ENCODE results near the gene ACVR1. TPM values are rescaled to one million over a fixed set of nuclear protein-coding genes. Genes with fewer than 3 reads are reported as not detected.

ACVR1 gene
- total and polyA plus RNA-seq, 2 of the 13 experiments (the other 11 are each of a cell fraction or from before 2014, with no cell fraction given): 2.3 to 5.4 TPM

DNA sequence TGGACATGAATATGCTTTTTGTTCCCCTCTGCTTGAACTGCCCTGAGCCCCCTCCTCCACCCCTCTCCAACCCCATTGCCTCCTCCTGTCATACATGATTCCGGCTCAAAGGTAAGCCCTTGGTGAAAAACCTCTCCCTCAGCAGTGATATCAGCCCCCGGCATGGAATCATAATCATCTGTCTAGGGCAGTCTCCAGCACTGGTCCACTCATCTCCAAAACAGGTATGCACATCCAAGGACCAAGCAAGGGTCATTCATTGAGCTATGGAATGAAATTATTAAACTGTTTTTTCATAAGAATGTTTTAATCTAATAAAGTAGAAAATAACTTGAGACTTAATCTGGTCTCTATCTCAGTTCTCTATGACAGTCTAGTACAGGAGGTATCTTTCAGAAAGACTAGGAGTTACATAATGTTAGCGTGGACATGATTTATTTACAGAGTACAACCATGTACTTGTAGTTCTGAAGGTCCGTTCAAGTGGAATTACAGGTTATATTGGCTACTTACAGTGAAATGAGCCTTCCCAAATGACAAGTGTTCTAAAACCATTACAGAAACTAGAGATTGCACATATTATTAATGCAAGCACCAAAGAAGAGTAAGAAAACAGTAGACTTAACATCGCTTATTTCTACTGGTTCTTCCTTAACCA, 75.2 kb downstream of the ACVR1 start:
- no peak for FAIRE-seq
- no TSS peak for BruUV-seq (replicated peaks)
- WGBS (ENCODE audit: low lambda C conversion rate): 97% methylated on average over 5 of the region's 5 CpGs
- Histone ChIP-seq H3K27ac (ENCODE audit: extremely low read length, insufficient read depth, low read length) (no peak overlapping the region), H4K20me1 (ENCODE audit: insufficient read depth, low read length) (no peaks in the 10 kb centered on the region), H3K4me2 (ENCODE audit: low read depth, low read length) (no peak overlapping the region), H3K27me3 (ENCODE audit: control insufficient read depth in 1 of 2, insufficient read depth in 2 of 2, low read length in 2 of 2) (no peaks in the 10 kb centered on the region), H3K9me3 (ENCODE audit: low read length) (no peaks in the 10 kb centered on the region), H2AFZ (ENCODE audit: low read length) (no peak overlapping the region), H3K79me2 (ENCODE audit: insufficient read depth, low read length) (no peaks in the 10 kb centered on the region), H3K36me3 (replicated peaks in 1 of 2; ENCODE audit: control insufficient read depth in 1 of 2, insufficient read depth in 2 of 2, low read length in 2 of 2) (0 out of 5 replicates have a peak, but pooled peaks cover 0 to 5% of the 10 kb centered on the region in 2 experiments), H3K9ac (ENCODE audit: insufficient read depth, low read depth, low read length) (no peak overlapping the region), H3K4me1 (ENCODE audit: insufficient read depth, low read length) (no peaks in the 10 kb centered on the region), H3K4me3 (replicated peaks in 1 of 3; ENCODE audit: insufficient read depth in 1 of 3, low read depth in 2 of 3, low read length in 3 of 3) (no peak overlapping the region)
- TF ChIP-seq ELF1 (CRISPR knock-in tag; IDR thresholded peaks at IDR 0.05) (no peak), ZKSCAN8 (CRISPR knock-in tag; IDR thresholded peaks at IDR 0.05; ENCODE audit: borderline replicate concordance) (no peak), ZNF749 (CRISPR knock-in tag; IDR thresholded peaks at IDR 0.05; ENCODE audit: borderline replicate concordance) (no peak), CEBPB (IDR thresholded peaks at IDR 0.05; ENCODE audit: borderline replicate concordance, low read depth, low read length) (no peak), STAT5B (CRISPR knock-in tag; IDR thresholded peaks at IDR 0.05) (no peak), NRL (CRISPR knock-in tag; IDR thresholded peaks at IDR 0.05; ENCODE audit: borderline replicate concordance) (no peak), CCDC6 (CRISPR knock-in tag; IDR thresholded peaks at IDR 0.05) (no peak), MBD4 (IDR thresholded peaks at IDR 0.05; ENCODE audit: borderline replicate concordance, low read length) (no peak), ZNF75D (CRISPR knock-in tag; IDR thresholded peaks at IDR 0.05; ENCODE audit: borderline replicate concordance) (no peak), MAFG (CRISPR knock-in tag; IDR thresholded peaks at IDR 0.05) (no peak), TCF7L2 (IDR thresholded peaks at IDR 0.05; ENCODE audit: low read depth, low read length) (no peak)
- TF ChIP-seq, protein P1, sequence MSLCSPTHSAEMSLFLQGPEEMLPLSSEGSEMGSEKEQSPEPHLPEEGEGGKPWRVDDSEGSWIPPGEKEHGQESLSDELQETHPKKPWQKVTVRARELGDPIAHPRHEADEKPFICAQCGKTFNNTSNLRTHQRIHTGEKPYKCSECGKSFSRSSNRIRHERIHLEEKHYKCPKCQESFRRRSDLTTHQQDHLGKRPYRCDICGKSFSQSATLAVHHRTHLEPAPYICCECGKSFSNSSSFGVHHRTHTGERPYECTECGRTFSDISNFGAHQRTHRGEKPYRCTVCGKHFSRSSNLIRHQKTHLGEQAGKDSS (CRISPR knock-in tag; IDR thresholded peaks at IDR 0.05; ENCODE audit: borderline replicate concordance, low read depth): no peak
- TF ChIP-seq, protein P2, sequence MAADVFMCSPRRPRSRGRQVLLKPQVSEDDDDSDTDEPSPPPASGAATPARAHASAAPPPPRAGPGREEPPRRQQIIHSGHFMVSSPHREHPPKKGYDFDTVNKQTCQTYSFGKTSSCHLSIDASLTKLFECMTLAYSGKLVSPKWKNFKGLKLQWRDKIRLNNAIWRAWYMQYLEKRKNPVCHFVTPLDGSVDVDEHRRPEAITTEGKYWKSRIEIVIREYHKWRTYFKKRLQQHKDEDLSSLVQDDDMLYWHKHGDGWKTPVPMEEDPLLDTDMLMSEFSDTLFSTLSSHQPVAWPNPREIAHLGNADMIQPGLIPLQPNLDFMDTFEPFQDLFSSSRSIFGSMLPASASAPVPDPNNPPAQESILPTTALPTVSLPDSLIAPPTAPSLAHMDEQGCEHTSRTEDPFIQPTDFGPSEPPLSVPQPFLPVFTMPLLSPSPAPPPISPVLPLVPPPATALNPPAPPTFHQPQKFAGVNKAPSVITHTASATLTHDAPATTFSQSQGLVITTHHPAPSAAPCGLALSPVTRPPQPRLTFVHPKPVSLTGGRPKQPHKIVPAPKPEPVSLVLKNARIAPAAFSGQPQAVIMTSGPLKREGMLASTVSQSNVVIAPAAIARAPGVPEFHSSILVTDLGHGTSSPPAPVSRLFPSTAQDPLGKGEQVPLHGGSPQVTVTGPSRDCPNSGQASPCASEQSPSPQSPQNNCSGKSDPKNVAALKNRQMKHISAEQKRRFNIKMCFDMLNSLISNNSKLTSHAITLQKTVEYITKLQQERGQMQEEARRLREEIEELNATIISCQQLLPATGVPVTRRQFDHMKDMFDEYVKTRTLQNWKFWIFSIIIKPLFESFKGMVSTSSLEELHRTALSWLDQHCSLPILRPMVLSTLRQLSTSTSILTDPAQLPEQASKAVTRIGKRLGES (CRISPR knock-in tag; IDR thresholded peaks at IDR 0.05; ENCODE audit: borderline replicate concordance): no peak
- TF ChIP-seq, protein P3, sequence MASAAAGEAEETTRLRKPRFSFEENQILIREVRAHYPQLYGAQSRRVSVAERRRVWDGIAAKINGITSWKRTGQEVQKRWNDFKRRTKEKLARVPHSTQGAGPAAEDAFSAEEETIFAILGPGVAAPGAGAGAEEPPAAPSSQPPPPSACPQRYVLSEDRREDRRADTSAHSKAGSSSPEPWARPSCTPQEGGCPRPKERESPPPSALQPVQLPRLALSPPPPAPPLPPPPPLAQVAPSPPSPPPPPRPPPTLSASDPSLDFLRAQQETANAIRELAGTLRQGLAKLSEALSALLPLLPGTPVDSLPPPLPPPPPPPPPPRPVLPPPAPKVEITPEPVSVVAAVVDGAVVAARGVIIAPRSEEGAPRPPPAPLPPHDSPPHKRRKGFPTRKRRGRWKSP (CRISPR knock-in tag; IDR thresholded peaks at IDR 0.05): no peak
- TF ChIP-seq, protein P4, sequence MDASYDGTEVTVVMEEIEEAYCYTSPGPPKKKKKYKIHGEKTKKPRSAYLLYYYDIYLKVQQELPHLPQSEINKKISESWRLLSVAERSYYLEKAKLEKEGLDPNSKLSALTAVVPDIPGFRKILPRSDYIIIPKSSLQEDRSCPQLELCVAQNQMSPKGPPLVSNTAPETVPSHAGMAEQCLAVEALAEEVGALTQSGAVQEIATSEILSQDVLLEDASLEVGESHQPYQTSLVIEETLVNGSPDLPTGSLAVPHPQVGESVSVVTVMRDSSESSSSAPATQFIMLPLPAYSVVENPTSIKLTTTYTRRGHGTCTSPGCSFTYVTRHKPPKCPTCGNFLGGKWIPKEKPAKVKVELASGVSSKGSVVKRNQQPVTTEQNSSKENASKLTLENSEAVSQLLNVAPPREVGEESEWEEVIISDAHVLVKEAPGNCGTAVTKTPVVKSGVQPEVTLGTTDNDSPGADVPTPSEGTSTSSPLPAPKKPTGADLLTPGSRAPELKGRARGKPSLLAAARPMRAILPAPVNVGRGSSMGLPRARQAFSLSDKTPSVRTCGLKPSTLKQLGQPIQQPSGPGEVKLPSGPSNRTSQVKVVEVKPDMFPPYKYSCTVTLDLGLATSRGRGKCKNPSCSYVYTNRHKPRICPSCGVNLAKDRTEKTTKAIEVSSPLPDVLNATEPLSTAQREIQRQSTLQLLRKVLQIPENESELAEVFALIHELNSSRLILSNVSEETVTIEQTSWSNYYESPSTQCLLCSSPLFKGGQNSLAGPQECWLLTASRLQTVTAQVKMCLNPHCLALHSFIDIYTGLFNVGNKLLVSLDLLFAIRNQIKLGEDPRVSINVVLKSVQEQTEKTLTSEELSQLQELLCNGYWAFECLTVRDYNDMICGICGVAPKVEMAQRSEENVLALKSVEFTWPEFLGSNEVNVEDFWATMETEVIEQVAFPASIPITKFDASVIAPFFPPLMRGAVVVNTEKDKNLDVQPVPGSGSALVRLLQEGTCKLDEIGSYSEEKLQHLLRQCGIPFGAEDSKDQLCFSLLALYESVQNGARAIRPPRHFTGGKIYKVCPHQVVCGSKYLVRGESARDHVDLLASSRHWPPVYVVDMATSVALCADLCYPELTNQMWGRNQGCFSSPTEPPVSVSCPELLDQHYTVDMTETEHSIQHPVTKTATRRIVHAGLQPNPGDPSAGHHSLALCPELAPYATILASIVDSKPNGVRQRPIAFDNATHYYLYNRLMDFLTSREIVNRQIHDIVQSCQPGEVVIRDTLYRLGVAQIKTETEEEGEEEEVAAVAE (CRISPR knock-in tag; IDR thresholded peaks at IDR 0.05; ENCODE audit: borderline replicate concordance): no peak
- POLR2A ChIA-PET: no interaction called here
- no peak for DNase-seq (ENCODE audit: low spot score)
- intact Hi-C loops (cut with micrococcal nuclease; ENCODE audit: unreplicated experiment) (no loop called here), in situ Hi-C loops (cut with HindIII; ENCODE audit: extremely low pct_ligation_motif_present, low pct_unique_long_range_greater_than_20kb) (no loop called here)
- no peak for ATAC-seq
- CTCF ChIA-PET (ENCODE audit: low intra/inter-chr PET ratio, low total read pairs): no interaction called here
